Mesendoderm (in vitro differentiated cells): ENCODE data around the gene RAB5IF.

Source experiments
- DNase-seq: peaks from one replicate; pipeline ENCODE4 v3.0.0; 2013
- H2AK5ac ChIP-seq: 2 replicates; pipeline ENCODE4 v1.6.1; 2013; ENCODE audit warnings: low read length, inconsistent platforms
- H2BK120ac ChIP-seq: 2 replicates; pipeline ENCODE4 v1.6.1; 2013; ENCODE audit warnings: low read depth, mild to moderate bottlenecking, low read length, moderate library complexity, mixed read lengths
- H2BK15ac ChIP-seq: replicated peaks from 2 replicates; pipeline ENCODE4 v1.6.1; 2013; ENCODE audit warnings: low read depth, mild to moderate bottlenecking, moderate library complexity
- H2BK5ac ChIP-seq: 2 replicates; pipeline ENCODE4 v1.6.1; 2013; ENCODE audit warnings: low read length, inconsistent platforms
- H3K18ac ChIP-seq: 2 replicates; pipeline ENCODE4 v1.6.1; 2013; ENCODE audit warnings: mild to moderate bottlenecking, low read length, mixed read lengths
- H3K23ac ChIP-seq: one replicate; pipeline ENCODE4 v1.6.1; 2013; ENCODE audit warnings: low read length
- H3K27ac ChIP-seq: 2 replicates; pipeline ENCODE4 v1.5.1; 2013; ENCODE audit warnings: low read depth, mild to moderate bottlenecking, inconsistent platforms, low read length, moderate library complexity
- H3K27me3 ChIP-seq: 2 replicates; pipeline ENCODE4 v1.6.1; 2013; ENCODE audit warnings: low read length, control low read depth, mild to moderate bottlenecking, inconsistent platforms; ENCODE audit not compliant: insufficient read depth, poor library complexity
- H3K36me3 ChIP-seq: 2 replicates; pipeline ENCODE4 v1.6.1; 2013; ENCODE audit warnings: low read length, inconsistent platforms; ENCODE audit not compliant: control insufficient read depth, insufficient read depth
- H3K4ac ChIP-seq: one replicate; pipeline ENCODE4 v1.6.1; 2013; ENCODE audit warnings: low read depth, mild to moderate bottlenecking, low read length, moderate library complexity
- H3K4me1 ChIP-seq: 2 replicates; pipeline ENCODE4 v1.6.1; 2013; ENCODE audit warnings: low read depth, low read length, inconsistent platforms; ENCODE audit not compliant: control insufficient read depth
- H3K4me2 ChIP-seq: 2 replicates; pipeline ENCODE4 v1.6.1; 2013; ENCODE audit warnings: low read length
- H3K4me3 ChIP-seq: 2 replicates; pipeline ENCODE4 v1.5.1; 2013; ENCODE audit warnings: mild to moderate bottlenecking, low read length
- H3K56ac ChIP-seq: one replicate; pipeline ENCODE4 v1.6.1; 2013; ENCODE audit warnings: low read length
- H3K79me1 ChIP-seq: 2 replicates; pipeline ENCODE4 v1.6.1; 2013; ENCODE audit warnings: low read length, inconsistent platforms
- H3K79me2 ChIP-seq: 2 replicates; pipeline ENCODE4 v1.6.1; 2013; ENCODE audit warnings: mild to moderate bottlenecking, low read length; ENCODE audit not compliant: control insufficient read depth, insufficient read depth
- H3K9ac ChIP-seq: 2 replicates; pipeline ENCODE4 v1.6.1; 2013; ENCODE audit warnings: low read length, inconsistent platforms
- H4K5ac ChIP-seq: one replicate; pipeline ENCODE4 v1.6.1; 2013; ENCODE audit warnings: low read length
- H4K8ac ChIP-seq: one replicate; pipeline ENCODE4 v1.6.1; 2013; ENCODE audit warnings: low read depth, mild to moderate bottlenecking, control low read depth, low read length, moderate library complexity
- WGBS: extraction: QIAGEN DNeasy Blood & Tissue Kit; methylation state at CpG from one replicate; pipeline ENCODE4 v1.1.7; 2013; ENCODE audit warnings: low lambda C conversion rate, missing lambda C conversion rate; ENCODE audit not compliant: insufficient coverage; ENCODE audit errors: extremely low coverage; 5-methylcytosine and 5-hydroxymethylcytosine counted together

RAB5IF gene

GRCh38 chr20:36642136-36642535 is 36.6 kb downstream of the RAB5IF start:
- Histone ChIP-seq H3K56ac (no peak overlapping the region), H2BK5ac (no peak overlapping the region), H3K79me1 (no peaks in the 10 kb centered on the region), H3K4ac (no peak overlapping the region), H2BK15ac (no peak overlapping the region), H3K23ac (no peak overlapping the region), H3K27me3 (no peaks in the 10 kb centered on the region), H3K79me2 (no peaks in the 10 kb centered on the region), H3K36me3 (no peaks in the 10 kb centered on the region), H3K4me2 (no peak overlapping the region), H3K4me3 (no peak overlapping the region), H3K4me1 (no peaks in the 10 kb centered on the region), H2AK5ac (no peak overlapping the region), H4K8ac (no peak overlapping the region), H3K18ac (no peak overlapping the region), H2BK120ac (no peak overlapping the region), H4K5ac (no peak overlapping the region), H3K27ac (no peak overlapping the region), H3K9ac (no peak overlapping the region)
- WGBS = no CpG with 5 or more reads among the region's 6 CpGs
- DNase-seq = no peak

GRCh38 chr20:36644032-36644705 is 38.6 kb downstream of the RAB5IF start:
- Histone ChIP-seq H3K4me3 (no peak overlapping the region), H4K5ac (no peak overlapping the region), H3K4me2 (no peak overlapping the region), H3K4me1 (no peaks in the 10 kb centered on the region), H3K9ac (no peak overlapping the region), H4K8ac (no peak overlapping the region), H2BK120ac (no peak overlapping the region), H3K4ac (no peak overlapping the region), H3K56ac (no peak overlapping the region), H3K79me2 (no peaks in the 10 kb centered on the region), H3K27ac (no peak overlapping the region), H2AK5ac (no peak overlapping the region), H3K36me3 (no peaks in the 10 kb centered on the region), H2BK15ac (no peak overlapping the region), H3K23ac (no peak overlapping the region), H3K79me1 (no peaks in the 10 kb centered on the region), H3K18ac (no peak overlapping the region), H2BK5ac (no peak overlapping the region), H3K27me3 (no peaks in the 10 kb centered on the region)
- no CpG with 5 or more reads among the region's 5 CpGs for WGBS
- no peak for DNase-seq

DNA sequence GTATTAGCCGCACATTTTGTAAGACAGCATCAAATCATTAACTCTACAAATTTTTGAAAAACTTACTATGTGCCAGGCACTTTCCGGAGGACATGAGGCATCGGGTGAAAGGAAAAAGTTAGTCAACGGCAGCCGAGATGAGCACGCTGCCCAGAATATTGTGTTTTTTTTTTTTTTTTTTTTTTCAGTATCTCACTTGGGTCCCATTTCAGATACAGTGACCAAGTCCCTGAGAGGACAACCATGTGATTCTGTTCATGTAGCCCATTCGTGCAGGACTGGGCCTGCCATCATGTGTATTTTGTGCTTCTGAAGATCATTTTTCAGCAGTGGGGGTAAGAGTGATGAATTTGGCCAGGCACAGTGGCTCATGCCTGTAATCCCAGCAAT is 39.1 kb downstream of the RAB5IF start:
- Histone ChIP-seq H2BK5ac (no peak overlapping the region), H3K36me3 (no peaks in the 10 kb centered on the region), H3K4ac (no peak overlapping the region), H2BK120ac (no peak overlapping the region), H3K27ac (no peak overlapping the region), H3K4me2 (no peak overlapping the region), H3K4me1 (no peaks in the 10 kb centered on the region), H3K27me3 (no peaks in the 10 kb centered on the region), H3K4me3 (no peak overlapping the region), H3K56ac (no peak overlapping the region), H2BK15ac (no peak overlapping the region), H3K79me1 (no peaks in the 10 kb centered on the region), H2AK5ac (no peak overlapping the region), H3K18ac (no peak overlapping the region), H3K79me2 (no peaks in the 10 kb centered on the region), H3K23ac (no peak overlapping the region), H4K8ac (no peak overlapping the region), H3K9ac (no peak overlapping the region), H4K5ac (no peak overlapping the region)
- no CpG with 5 or more reads among the region's 7 CpGs for WGBS
- DNase-seq = no peak

- no peaks in the 10 kb centered on the region for H3K27me3 ChIP-seq
- H2BK15ac ChIP-seq = no peak overlapping the region
- no peaks in the 10 kb centered on the region for H3K4me1 ChIP-seq
- H4K8ac ChIP-seq = no peak overlapping the region
- H3K4me2 ChIP-seq = no peak overlapping the region
- H3K36me3 ChIP-seq = no peaks in the 10 kb centered on the region
- no peak overlapping the region for H2AK5ac ChIP-seq
- H3K23ac ChIP-seq = no peak overlapping the region
- H2BK120ac ChIP-seq = no peak overlapping the region
- H3K56ac ChIP-seq = no peak overlapping the region
- no peak overlapping the region for H3K18ac ChIP-seq
- no peak overlapping the region for H3K9ac ChIP-seq
- H4K5ac ChIP-seq = no peak overlapping the region
- no peak overlapping the region for H2BK5ac ChIP-seq
- H3K79me2 ChIP-seq = no peaks in the 10 kb centered on the region
- H3K27ac ChIP-seq = no peak overlapping the region
- WGBS = no CpG with 5 or more reads among the region's 7 CpGs
- H3K4me3 ChIP-seq = no peak overlapping the region
- DNase-seq = no peak
- H3K79me1 ChIP-seq = no peaks in the 10 kb centered on the region
- no peak overlapping the region for H3K4ac ChIP-seq
These were observed 39.8 kb downstream of the RAB5IF start for GRCh38 chr20:36645353-36645752.

- no peak within 1 kb of the TSS for H2BK5ac ChIP-seq
- no peak within 1 kb of the TSS for H3K18ac ChIP-seq
- H3K36me3 ChIP-seq = no peaks in the 10 kb centered on the region
- no peaks in the 10 kb centered on the region for H3K27me3 ChIP-seq
- H3K56ac ChIP-seq = no peak within 1 kb of the TSS
- no peak within 1 kb of the TSS for H2BK120ac ChIP-seq
- no CpG with 5 or more reads among the region's 9 CpGs for WGBS
- no peak within 1 kb of the TSS for H3K4ac ChIP-seq
- no peak for DNase-seq
- H4K8ac ChIP-seq = no peak within 1 kb of the TSS
- no peaks in the 10 kb centered on the region for H3K79me1 ChIP-seq
- H3K79me2 ChIP-seq = no peaks in the 10 kb centered on the region
- H3K27ac ChIP-seq = no peak within 1 kb of the TSS
- H2AK5ac ChIP-seq = no peak within 1 kb of the TSS
- H3K4me3 ChIP-seq = no peak within 1 kb of the TSS
- H3K4me1 ChIP-seq = no peaks in the 10 kb centered on the region
- H2BK15ac ChIP-seq = no peak within 1 kb of the TSS
- H4K5ac ChIP-seq = no peak within 1 kb of the TSS
- no peak within 1 kb of the TSS for H3K9ac ChIP-seq
- no peak within 1 kb of the TSS for H3K4me2 ChIP-seq
- H3K23ac ChIP-seq = no peak within 1 kb of the TSS
These were observed 40.4 kb downstream of the RAB5IF start, which contains the start of gene SLA2 for GRCh38 chr20:36645998-36646397. TSS of gene SLA2 (minus strand) at chr20:36646196. CDS start at chr20:36641335, 4,861 bp downstream.

DNA sequence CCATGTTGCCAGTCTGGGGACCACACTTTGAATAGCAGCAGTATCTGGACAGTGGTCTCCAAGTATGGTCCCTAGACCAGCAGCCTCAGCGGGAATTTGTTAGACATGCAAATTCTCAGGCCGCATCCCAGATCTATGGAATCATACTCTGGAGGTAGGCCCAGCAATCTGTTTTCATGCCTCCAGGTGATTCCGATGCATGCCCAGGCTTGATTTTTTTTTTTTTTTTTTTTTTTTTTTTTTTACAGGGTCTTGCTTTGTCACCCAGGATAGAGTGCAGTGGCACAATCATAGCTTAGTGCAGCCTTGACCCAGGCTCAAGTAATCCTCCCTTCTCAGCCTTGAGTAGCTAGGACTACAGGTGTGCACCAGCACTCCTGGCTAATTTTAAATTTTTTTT is 41.1 kb downstream of the RAB5IF start:
- Histone ChIP-seq H4K5ac (no peak overlapping the region), H3K36me3 (no peaks in the 10 kb centered on the region), H3K4ac (no peak overlapping the region), H2BK120ac (no peak overlapping the region), H2AK5ac (no peak overlapping the region), H2BK5ac (no peak overlapping the region), H3K27ac (no peak overlapping the region), H3K27me3 (no peaks in the 10 kb centered on the region), H4K8ac (no peak overlapping the region), H3K56ac (no peak overlapping the region), H3K9ac (no peak overlapping the region), H3K79me2 (no peaks in the 10 kb centered on the region), H3K4me2 (no peak overlapping the region), H3K18ac (no peak overlapping the region), H2BK15ac (no peak overlapping the region), H3K4me1 (no peaks in the 10 kb centered on the region), H3K23ac (no peak overlapping the region), H3K79me1 (no peaks in the 10 kb centered on the region), H3K4me3 (no peak overlapping the region)
- no peak for DNase-seq
- WGBS = no CpG with 5 or more reads among the region's 3 CpGs
